HG02885 (cell line): Measurements from ENCODE around the gene SNURF.
"Not testable (repeated sequence)": the region's sequence is repeated elsewhere in the genome, so short reads cannot be mapped to it uniquely, and the experiment has no call there.

Experiments
- ATAC-seq: cut with Tn5 transposase; IDR thresholded peaks from one replicate; pipeline ENCODE4 v1.9.1; 2021; ENCODE audit warnings: mild to moderate bottlenecking; ENCODE audit not compliant: unreplicated experiment, poor library complexity

Gene SNURF

DNA sequence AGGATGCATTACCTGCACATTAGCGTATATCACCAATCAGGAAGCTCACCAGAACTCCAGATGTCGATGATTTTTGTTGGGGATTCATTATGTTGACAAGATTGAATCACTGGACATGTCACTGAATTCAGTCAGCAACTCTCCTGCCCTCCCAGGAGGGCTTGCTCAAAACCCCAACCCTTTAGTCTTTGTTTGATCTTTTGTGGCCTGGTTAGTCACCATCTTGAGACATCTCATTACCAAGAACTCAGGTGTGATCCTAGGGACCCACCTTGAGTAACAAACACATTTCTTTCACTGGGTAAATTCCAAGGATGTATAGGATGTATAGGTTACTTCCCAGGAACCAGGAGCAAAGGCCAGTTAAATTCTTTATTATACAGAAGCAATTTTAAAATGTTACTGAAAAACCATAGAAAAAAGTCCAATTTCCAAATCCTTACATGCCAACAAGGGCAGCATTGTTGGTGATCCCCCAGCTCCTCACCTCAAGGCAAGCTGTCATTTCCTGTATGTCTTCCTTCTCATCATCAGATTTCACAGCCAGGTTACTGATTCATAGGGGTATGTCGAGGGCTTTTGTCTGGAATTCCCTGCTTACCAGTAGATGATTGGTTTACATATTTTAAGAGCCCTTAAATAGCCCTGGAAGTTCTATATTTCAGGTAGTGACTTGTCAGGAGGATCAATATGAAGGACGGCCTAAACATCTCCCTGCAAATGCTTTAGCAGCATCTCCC is 11.7 kb downstream of the SNURF start:
- ATAC-seq: no peak

DNA sequence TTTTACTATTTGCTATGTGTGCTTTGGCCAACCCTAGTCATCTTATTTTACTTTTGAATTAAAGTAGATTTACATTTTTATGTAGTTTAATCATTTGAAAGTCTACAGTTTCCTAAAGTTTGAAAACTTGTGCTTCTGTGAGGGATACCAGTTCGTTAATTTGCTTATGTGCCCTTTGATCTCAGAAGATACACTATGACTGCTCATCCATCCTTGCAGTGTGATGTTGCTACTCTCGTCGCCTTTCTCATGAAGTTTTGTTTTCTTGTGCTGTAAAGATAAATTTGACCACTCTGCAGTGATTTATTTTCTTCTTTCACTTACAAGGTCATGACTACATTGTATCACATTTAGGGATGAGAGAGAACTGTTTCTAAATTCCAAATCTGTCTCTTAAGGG is 16.3 kb downstream of the SNURF start:
- no peak for ATAC-seq

DNA sequence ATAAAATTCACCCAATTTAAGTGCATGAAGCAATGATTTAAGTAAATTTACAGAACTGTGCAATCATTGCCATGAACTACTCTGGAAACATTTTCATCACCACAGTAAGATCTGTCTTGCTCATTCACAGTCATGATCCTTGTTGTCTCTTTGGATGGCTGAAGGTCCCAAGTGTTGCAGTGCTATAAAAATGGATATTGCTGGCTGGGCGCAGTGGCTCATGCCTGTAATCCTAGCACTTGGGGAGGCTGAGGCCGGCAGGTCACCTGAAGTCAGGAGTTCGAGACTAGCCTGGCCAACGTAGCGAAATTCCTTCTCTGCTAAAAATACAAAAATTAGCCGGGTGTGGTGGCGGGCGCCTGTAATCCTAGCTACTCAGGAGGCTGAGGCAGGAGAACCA is 17.0 kb downstream of the SNURF start:
- ATAC-seq: no peak

DNA sequence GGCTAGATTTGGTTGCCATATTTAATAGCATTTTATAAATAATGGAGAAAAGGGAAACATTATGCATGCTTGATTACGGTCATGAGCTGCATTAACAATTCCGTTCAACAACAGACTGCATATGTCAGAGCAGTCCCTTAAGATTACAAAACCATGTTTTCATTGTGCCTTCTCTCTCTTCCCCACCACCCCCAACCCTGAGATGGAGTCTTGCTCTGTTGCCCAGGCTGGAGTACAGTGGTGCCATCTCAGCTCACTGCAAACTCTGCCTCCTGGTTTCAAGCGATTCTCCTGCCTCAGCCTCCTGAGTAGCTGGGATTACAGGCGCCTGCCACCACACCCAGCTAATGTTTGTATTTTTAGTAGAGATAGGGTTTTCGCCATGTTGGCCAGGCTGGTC is 17.9 kb downstream of the SNURF start:
- ATAC-seq: not testable (repeated sequence)

DNA sequence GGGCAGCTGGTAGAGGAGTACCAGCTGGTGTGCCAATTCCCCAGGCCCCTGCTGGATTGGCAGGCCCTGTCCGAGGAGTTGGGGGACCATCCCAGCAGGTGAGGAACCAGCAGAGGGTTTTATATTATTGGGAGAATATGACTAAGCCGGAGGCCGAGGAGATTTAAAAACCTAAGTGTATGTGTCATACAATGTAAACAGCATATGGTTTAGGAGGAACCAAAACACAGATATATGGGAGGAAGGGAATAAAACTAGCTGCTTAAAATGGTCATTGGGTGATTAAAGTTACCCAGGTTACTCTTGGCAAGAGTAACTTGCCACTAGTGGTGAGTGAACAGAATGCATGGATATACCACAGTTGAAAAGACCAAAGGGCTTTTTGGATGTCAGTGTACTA is 22.1 kb downstream of the SNURF start:
- ATAC-seq: no peak

DNA sequence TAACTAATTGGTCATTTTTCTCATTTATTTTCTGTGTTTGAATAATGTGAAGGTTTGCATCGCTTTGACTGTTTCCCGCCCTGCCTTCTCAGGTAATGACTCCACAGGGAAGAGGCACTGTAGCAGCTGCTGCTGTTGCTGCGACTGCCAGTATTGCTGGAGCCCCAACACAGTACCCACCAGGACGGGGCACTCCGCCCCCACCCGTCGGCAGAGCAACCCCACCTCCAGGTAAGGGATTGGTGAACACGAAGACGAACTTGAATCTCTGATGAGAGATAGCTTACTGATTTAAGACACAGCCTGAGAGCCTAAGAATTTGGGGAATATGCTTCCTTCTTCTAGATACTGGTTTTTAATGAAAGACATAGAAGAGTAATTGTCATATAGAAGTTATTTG is 22.9 kb downstream of the SNURF start:
- no peak for ATAC-seq

DNA sequence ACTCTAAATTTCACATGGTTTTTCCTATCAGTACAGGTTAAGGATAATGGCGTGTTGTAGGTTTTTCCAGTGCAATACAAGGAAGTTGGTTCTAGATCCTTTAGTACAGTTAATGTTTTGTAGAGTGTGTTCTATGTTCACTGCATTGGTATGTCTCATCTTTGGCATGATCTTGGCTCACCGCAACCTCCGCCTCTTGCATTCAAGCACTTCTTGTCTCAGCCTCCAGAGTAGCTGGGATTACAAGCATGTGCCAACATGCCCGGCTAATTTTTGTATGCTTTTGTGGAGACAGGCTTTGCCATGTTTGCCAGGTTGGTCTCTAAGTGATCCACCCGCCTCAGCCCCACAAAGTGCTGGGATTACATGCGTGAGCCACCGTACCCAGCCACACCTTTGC is 30.4 kb downstream of the SNURF start:
- ATAC-seq: no peak

DNA sequence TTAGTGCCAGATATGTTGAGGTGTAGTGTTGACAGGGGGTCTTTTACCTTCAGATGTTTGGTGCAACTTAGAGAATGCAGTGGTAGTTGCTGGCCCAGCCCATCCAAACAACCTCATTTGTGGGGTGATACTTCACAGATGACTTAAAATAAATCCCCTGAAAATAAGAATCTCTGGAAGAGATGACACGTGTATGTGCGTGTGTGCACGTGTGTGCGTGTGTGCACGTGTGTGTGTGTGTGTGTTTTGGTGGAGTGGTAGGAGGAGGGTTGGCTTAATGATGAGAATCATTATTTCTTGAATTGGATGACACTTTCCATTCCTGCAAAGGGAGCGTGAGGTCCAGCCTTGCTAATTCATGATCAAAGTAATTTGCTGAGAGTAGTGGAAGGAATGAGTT is 31.9 kb downstream of the SNURF start:
- no peak for ATAC-seq
